Ramos (cell line): ENCODE data around the gene ZNF138.
"Not testable (repeated sequence)": the region's sequence is repeated elsewhere in the genome, so short reads cannot be mapped to it uniquely, and the experiment has no call there.

Source experiments
- in situ Hi-C: fragments of 300-500 bp; cut with MboI; formaldehyde crosslinking; loops from one replicate; pipeline ENCODE4 v1.14.3; 2022; ENCODE audit warnings: low sequenced_read_pairs; ENCODE audit not compliant: unreplicated experiment

ZNF138 gene

DNA sequence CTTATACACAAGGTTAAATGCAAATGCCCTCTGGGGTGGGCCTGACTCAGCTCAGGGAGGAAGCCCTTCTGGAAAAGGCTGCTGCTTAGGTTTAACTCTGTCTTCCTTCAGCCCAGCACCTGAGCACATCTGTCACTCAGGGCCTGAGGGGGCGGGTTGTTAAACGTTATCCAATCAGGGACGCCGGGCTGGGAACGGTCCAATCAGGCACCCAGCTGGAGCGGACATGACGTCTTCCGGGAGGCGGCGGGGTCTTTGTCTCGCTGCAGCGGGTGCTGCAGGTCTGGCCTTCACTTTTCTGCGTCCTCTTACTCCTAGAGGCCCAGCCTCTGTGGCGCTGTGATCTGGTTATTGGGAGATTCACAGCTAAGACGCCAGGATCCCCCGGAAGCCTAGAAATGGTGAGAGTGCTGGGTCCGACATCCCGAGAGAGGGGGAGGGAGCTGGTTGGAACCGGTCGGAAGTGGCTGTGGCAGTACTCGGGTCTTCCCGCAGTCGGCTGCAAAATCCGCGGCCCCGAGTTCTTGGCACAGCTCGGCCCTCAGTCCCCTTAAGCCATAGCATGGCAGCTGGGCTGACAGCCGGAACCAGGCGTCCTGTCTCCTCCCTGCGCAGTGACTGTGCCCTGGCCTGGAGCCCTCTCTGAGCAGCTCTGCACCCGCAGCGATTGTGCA is at the start of gene ZNF138:
Gene ZNF138, plus strand, starts transcription at position 258 of the 674 bp plus-strand sequence. Its CDS starts 141 bp downstream, at position 399.
- in situ Hi-C loops = no loop called here

- in situ Hi-C loops = no loop called here
Measured at GRCh38 chr7:64744680-64745079, 49.5 kb upstream of the ZNF138 start.

DNA sequence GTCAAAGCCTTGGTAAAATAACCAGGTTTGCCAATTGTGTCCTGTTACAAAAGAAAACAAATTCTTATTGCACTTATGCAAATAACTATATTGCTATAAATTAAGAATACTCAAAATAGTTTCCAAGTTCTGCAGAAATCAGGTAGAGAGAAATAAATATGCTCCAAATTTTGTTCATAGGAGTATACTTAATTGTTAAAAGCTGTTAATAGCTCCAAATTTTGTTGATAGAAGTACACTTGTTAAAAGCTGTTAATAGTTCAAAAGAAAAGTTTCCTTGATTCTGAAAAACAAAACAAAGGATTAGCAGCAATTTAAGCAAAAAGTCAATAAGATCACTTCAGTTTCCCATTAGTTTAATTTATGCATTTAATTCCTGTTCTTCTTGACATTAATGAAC is 46.4 kb upstream of the ZNF138 start:
- in situ Hi-C loops = no loop called here

- in situ Hi-C loops = no loop called here
Measured at GRCh38 chr7:64753032-64753431, 41.2 kb upstream of the ZNF138 start.

DNA sequence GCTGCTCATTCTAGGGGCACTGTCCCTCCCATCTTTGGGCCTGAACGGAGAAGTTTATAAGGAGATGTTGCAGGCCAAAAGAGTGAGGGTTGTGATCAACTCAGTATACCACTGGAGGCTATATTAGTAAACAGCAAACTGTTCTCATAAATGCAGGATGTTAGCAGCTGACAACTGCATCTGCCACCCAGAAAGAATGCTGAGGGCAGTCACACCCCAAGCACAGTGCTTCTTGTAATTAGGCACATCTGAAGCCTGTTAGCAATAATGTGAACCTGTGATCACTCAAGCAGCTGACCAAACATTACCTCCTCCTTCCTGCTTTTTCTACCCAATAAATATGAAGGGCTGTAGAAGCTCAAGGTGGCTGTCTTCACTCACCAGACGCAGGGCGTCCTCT is 38.4 kb upstream of the ZNF138 start:
- in situ Hi-C loops = no loop called here

DNA sequence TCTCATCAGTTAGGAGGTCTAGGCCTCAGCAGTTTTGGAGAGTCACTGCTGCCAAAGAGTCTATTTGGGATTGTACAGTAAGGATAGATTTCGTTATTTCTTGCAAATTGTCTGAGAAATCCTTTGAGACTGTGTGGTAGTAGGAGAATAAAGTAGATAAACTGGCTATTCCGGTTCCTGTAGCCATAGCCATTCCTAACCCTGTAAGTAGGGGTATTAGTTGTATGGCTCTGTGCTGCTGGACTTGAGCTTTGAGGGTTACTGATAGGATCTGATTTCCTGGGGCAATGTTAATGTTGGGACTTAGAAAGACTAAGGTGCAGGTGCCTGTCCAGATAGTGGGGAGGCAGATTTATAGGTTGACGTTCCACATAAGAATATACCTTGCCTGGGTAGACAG is 36.1 kb upstream of the ZNF138 start:
- in situ Hi-C loops = no loop called here

DNA sequence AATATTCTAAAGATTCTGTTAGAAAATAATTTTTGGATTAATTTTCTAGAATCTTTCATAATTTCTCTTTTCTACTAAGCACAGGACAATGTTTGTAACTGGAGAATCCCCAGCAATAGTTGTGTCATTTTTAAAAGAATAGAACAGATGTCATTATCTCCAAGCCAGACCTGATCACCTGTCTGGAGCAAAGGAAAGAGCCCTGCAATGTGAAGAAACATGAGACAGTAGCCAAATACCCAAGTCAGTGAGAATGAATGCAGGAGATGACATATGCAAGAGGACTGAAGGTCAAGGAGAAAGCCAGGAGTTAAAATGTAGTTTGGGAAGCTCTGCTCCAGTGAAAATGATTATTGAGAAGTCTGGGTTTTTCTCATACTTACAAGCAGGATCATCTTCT is 25.4 kb upstream of the ZNF138 start:
- in situ Hi-C loops = no loop called here

DNA sequence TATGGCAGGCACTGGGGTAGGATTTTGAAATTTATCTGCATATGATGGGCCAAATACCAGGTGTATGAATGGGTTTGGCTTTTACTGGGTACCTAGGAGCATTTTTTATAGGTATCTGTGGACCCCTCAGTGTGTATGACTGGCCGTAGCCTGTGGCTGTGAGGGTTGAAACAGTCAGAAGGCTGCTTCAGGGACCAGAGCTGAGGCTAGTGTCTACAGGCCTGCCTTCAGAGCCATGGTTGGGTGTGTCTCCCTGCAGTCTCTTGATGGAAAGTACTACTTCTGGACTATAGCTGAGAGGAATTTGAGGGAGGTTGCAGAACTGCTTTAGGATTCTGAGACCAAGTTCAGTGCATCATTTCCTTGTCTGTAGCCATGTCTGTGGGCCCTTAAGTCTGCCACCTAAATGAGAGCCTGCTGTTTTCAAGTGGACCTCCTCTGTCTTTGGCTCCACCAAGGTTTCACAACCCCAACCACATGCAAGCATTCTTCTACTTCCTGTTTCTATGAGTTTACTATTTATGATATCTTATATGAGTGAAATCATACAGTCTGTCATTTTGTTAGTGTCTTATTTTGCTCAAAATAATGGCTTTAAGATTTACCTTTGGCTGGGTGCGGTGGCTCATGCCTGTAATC is 19.9 kb upstream of the ZNF138 start:
- in situ Hi-C loops = no loop called here

- in situ Hi-C loops = no loop called here
Measured at GRCh38 chr7:64775289-64775688, 18.9 kb upstream of the ZNF138 start.

- in situ Hi-C loops = not testable (repeated sequence)
Measured at GRCh38 chr7:64784842-64785241, 9.4 kb upstream of the ZNF138 start.

DNA sequence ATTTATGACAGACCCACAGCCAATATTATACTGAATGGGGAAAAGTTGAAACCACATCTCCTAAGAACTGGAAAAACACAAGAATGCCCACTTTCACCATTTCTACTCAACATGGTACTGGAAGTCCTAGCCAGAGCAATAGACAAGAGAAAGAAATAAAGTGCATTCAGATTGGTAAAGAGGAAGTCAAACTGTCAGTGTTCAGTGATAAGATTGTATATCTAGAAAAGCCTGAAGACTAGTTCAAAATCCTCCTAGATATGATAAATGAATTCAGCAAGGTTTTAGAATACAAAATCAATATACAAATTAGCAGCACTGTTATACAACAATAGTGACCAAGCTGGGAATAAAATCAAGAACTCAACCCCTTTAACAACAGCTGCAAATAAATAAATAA is 6.9 kb upstream of the ZNF138 start:
- in situ Hi-C loops = no loop called here

DNA sequence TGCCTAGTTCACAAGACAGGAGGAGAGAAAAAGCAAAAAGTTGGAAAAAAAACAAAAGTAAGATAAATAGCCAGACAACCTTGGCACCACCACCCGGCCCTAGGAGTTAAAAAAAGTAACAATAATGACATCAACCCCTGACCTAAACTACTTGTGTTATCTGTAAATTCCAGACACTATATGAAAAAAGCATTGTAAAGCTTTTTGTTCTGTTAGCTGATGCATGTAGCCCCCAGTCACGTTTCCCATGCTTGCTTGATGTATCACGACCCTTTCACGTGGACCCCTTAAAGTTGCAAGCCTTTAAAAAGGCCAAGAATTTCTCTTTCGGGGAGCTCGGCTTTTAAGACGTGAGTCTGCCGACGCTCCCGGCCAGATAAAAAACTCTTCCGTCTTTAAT is 5.0 kb upstream of the ZNF138 start:
- in situ Hi-C loops = not testable (repeated sequence)

DNA sequence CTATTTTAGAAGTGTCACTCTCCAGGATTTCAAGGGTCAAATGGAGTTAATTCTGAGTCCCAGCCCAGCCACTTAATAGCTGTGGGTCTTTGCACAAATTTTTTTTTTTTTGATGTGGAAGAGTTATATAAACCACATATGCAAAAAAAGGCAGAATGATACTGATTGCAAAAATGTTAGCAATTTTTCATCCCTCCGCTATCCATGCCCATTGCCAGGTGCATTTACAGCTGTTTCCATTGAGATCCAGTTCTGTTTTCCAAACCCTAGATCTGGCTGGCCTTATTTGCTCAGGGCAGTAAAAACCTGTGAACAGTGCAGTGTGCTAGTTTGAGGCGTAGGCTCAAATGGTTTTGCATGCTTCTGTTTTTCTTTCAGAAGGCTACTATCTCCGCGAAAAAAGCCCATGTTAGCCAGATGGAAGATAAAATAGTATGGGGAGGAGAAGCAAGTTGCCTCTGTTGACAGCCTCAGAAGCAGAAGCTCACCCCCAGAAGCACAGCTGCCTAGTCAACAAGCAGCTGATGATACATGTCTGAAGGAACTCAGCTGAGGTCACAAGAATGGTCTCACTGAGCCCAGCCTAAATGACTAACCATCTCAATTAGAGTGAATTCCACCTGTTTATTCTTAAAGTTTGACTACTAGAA is 997 bp upstream of the ZNF138 start:
- in situ Hi-C loops = no loop called here

- in situ Hi-C loops = no loop called here
Measured at GRCh38 chr7:64795176-64795575, 948 bp downstream of the ZNF138 start.

- in situ Hi-C loops = not testable (repeated sequence)
Measured at GRCh38 chr7:64799169-64799568, 4.9 kb downstream of the ZNF138 start.

- in situ Hi-C loops = no loop called here
Measured at GRCh38 chr7:64802699-64803098, 8.5 kb downstream of the ZNF138 start.

DNA sequence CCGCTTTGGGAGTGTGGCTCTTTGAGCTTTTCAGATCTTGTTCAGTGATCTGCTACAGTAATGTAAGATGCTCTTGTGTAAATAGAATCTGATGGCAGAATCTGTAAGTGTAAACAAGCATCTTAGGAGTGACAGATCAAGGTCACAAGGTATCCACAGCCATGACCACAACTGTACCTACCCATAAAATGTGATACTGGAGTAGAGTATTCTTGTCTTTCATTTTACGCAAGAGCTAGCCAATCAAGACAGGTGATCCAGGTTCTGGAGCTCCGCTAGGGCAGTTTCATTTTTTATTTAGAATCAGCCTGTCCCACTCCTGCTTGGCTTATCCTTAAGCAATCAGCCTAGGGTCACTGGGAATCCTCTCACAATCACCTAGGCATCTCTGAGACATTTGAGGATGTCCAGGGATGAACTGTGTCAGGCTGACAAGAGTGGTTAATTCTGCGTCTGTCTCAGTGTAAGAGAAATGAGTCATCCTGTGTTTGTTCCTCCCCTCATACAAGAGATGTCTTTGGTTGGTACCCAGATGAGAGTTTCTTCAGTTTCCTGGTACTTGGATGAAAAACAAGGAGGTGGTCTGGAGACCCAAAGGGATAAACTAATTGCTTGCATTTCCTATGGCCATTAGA is 13.6 kb downstream of the ZNF138 start:
- in situ Hi-C loops = no loop called here

DNA sequence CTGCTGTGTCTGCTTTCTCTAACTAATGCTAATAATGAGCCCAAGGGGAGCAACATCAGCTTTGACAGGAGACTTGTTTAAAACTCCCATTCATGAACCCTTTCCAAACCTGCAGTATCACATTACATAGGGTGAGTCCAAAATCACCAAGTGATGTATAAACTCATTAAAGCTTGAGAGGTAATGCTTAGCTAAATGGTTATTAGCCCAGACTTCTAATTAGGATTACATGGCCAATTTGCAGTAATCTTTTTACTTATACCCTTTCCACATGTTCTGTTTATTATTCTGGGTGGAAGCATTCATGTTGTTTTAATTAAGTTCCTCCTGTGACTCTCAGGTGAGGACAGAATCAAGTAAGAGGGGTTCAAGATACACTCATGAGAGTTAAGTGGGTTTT is 17.5 kb downstream of the ZNF138 start:
- in situ Hi-C loops = no loop called here

DNA sequence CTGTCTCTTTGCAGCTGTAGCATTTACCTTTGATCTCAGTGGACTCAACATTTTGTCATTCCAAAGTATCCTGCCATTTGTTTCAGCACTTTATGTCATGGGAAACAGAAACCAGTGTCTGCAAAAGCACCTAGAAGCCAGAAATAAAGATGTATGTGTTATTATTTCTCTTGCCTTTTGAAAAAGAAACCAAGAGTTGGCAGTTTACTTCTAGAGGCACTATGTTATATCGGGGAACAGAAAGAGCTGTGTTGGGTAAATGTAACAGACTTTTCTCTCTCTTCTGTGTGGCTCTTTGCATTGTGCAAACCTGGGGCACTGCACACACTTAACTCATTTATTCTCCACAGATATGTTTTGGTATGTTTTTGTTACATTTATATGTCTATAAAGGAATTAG is 36.7 kb downstream of the ZNF138 start:
- in situ Hi-C loops = no loop called here

DNA sequence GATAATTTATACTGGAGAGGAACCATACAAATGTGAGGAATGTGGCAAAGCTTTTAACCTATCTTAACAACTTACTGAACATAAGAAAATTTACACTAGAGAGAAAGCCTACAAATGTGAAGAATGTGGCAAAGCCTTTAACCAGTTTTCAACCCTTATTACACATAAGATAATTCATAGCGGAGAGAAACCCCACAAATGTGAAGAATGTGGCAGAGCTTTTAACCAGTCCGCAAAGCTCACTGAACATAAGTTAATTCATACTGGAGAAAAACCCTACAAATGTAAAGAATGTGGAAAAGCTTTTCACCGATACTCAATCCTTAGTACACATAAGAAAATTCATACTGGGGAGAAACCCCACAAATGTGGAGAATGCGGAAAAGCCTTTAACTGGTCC is 37.9 kb downstream of the ZNF138 start:
- in situ Hi-C loops = no loop called here

DNA sequence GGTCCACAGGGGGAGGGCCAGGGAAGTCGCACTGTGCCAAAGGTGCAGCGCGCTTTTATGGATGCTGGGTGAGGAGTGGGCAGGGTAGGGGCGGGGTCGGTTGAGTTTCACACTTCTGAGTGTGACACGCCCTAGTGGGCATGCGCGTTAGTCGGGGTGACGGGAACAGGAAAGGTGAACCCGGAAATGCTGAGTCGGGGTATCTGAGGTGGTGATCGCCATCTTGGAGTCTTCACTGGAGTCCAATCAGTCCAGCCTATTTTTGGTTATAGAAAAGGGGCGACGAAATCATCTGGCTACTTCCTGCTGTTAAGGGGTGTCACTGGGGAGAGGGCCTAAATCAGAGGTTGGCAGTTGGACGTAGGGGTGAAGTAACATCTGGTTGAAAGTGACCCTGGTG is 40.8 kb downstream of the ZNF138 start:
- in situ Hi-C loops = no loop called here
